Measurements from ENCODE around the gene MTX1. TPM values are rescaled to one million over a fixed set of nuclear protein-coding genes. Genes with fewer than 3 reads are reported as not detected.

The MTX1 gene
- polyA plus RNA-seq, 1 of the 3 experiments (the other 2 are of a cell fraction): 79.1 TPM

GRCh38 chr1:155196893-155197638, 11.4 kb upstream of the MTX1 start:
- TF ChIP-seq, protein P1, sequence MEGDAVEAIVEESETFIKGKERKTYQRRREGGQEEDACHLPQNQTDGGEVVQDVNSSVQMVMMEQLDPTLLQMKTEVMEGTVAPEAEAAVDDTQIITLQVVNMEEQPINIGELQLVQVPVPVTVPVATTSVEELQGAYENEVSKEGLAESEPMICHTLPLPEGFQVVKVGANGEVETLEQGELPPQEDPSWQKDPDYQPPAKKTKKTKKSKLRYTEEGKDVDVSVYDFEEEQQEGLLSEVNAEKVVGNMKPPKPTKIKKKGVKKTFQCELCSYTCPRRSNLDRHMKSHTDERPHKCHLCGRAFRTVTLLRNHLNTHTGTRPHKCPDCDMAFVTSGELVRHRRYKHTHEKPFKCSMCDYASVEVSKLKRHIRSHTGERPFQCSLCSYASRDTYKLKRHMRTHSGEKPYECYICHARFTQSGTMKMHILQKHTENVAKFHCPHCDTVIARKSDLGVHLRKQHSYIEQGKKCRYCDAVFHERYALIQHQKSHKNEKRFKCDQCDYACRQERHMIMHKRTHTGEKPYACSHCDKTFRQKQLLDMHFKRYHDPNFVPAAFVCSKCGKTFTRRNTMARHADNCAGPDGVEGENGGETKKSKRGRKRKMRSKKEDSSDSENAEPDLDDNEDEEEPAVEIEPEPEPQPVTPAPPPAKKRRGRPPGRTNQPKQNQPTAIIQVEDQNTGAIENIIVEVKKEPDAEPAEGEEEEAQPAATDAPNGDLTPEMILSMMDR (IDR thresholded peaks at IDR 0.05): no peak
- TF ChIP-seq NRF1 (IDR thresholded peaks at IDR 0.05; ENCODE audit: low read depth, low read length) (no peak), GABPA (IDR thresholded peaks at IDR 0.05; ENCODE audit: low read depth) (no peak), RXRA (IDR thresholded peaks at IDR 0.05; ENCODE audit: borderline replicate concordance, low read depth) (no peak), MEF2A (IDR thresholded peaks at IDR 0.05; ENCODE audit: borderline replicate concordance, low read depth) (no peak), ZBTB33 (IDR thresholded peaks at IDR 0.05; ENCODE audit: borderline replicate concordance, low read depth) (no peak), MXI1 (IDR thresholded peaks at IDR 0.05; ENCODE audit: low read depth, low read length) (no peak), EZH2phosphoT487 (IDR thresholded peaks at IDR 0.05; ENCODE audit: borderline replicate concordance, low read depth) (no peak), TEAD4 (IDR thresholded peaks at IDR 0.05; ENCODE audit: borderline replicate concordance, insufficient read depth) (no peak), RFX5 (IDR thresholded peaks at IDR 0.05; ENCODE audit: low read length) (no peak), FOXJ3 (CRISPR knock-in tag; IDR thresholded peaks at IDR 0.05) (no peak), PBX3 (IDR thresholded peaks at IDR 0.05) (no peak), IRF3 (IDR thresholded peaks at IDR 0.05; ENCODE audit: low read depth, low read length) (no peak), TAF1 (IDR thresholded peaks at IDR 0.05; ENCODE audit: borderline replicate concordance, low read depth, low read length) (no peak)
- TF ChIP-seq, protein P2, sequence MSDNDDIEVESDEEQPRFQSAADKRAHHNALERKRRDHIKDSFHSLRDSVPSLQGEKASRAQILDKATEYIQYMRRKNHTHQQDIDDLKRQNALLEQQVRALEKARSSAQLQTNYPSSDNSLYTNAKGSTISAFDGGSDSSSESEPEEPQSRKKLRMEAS (IDR thresholded peaks at IDR 0.05; ENCODE audit: low read depth): no peak
- no peak overlapping the region for H3K9ac ChIP-seq
- H3K4me2 ChIP-seq: no peak overlapping the region
- no peak for DNase-seq
- no peak overlapping the region for H2AFZ ChIP-seq (ENCODE audit: low read depth)
- peaks cover 18% of the 10 kb centered on the region for H3F3A ChIP-seq (replicated peaks; ENCODE audit: insufficient read depth)
- peaks cover 0 to 24% of the 10 kb centered on the region in 2 experiments; a peak in 2 of 4 replicates for H3K4me1 ChIP-seq (ENCODE audit: control insufficient read depth in 1 of 2, insufficient read depth in 2 of 2, low read depth in 1 of 2, low read length in 1 of 2)
- no peaks in the 10 kb centered on the region for H3K27me3 ChIP-seq (ENCODE audit: insufficient read depth)
- H3K36me3 ChIP-seq (replicated peaks in 1 of 2; ENCODE audit: control insufficient read depth in 1 of 2, insufficient read depth in 2 of 2, low read length in 1 of 2): peaks cover 13 to 42% of the 10 kb centered on the region in 2 experiments
- H4K20me1 ChIP-seq (ENCODE audit: insufficient read depth): no peaks in the 10 kb centered on the region
- CTCF ChIA-PET: interaction anchor here (1.2 to 5.2 kb wide), 3 partner anchors 11 to 30 kb away, joined by 4 to 80 read pairs (median 5); partner anchors contain the start of genes MTX1 and THBS3
- no peaks in the 10 kb centered on the region for H3K9me2 ChIP-seq
- peaks cover 19% of the 10 kb centered on the region; the same call in 1 of the 2 replicates for H3K79me2 ChIP-seq (ENCODE audit: insufficient read depth)
- no peak overlapping the region for H3K4me3 ChIP-seq (ENCODE audit: low read depth in 2 of 2, low read length in 1 of 2)
- 95% methylated on average over 15 of the region's 20 CpGs for WGBS (ENCODE audit: low lambda C conversion rate)
- peak overlapping the region in 1 of 2 experiments; percentile 86; a peak in 1 of 4 replicates for H3K27ac ChIP-seq (ENCODE audit: low read depth in 2 of 2, low read length in 1 of 2)
- H3K9me3 ChIP-seq: no peaks in the 10 kb centered on the region
- POLR2A ChIA-PET: interaction anchor here (0.6 to 5.1 kb wide), 3 partner anchors 11 to 1294 kb away, joined by 3 to 25 read pairs (median 3); partner anchors contain the start of genes MTX1 and THBS3

All from SK-N-SH (cell line).